ENCODE measurements around the gene KIFC1. TPM values are rescaled to one million over a fixed set of nuclear protein-coding genes. Genes with fewer than 3 reads are reported as not detected.
A peak's percentile ranks its signal among the peaks of the same experiment; 100 is the strongest.

The KIFC1 gene
- total RNA-seq, 4 donors from 2014 or later: 3.2 to 19.5 (median 9.8) TPM

GRCh38 chr6:33433544-33434191 is 42.0 kb downstream of the KIFC1 start:
- Histone ChIP-seq H3K27me3 (no peaks in the 10 kb centered on the region), H3K4me3 (no peak overlapping the region), H3K36me3 (peaks cover 45% of the 10 kb centered on the region), H3K27ac (no peak overlapping the region), H3K9me3 (no peaks in the 10 kb centered on the region), H3K4me1 (peaks cover 30% of the 10 kb centered on the region)
- TF ChIP-seq POLR2AphosphoS5 (IDR thresholded peaks at IDR 0.05) (no peak), POLR2A (IDR thresholded peaks at IDR 0.05) (no peak), CTCF (IDR thresholded peaks at IDR 0.05) (no peak), EP300 (IDR thresholded peaks at IDR 0.05) (no peak)
- peak in 1 of 2 donors; percentile 60 for DNase-seq (ENCODE audit: low spot score in 2 of 2)
- WGBS: 27% methylated on average over 14 of the region's 17 CpGs

GRCh38 chr6:33434961-33435360 is 43.3 kb downstream of the KIFC1 start:
- no peaks in the 10 kb centered on the region for H3K27me3 ChIP-seq
- WGBS: 86% methylated on average over 4 of the region's 4 CpGs
- peak in 1 of 2 donors; percentile 31 for DNase-seq (ENCODE audit: low spot score in 2 of 2)

GRCh38 chr6:33437666-33438065 is 46.0 kb downstream of the KIFC1 start:
- Histone ChIP-seq H3K36me3 (peaks cover 71% of the 10 kb centered on the region), H3K27me3 (no peaks in the 10 kb centered on the region), H3K9me3 (no peaks in the 10 kb centered on the region), H3K4me3 (no peak overlapping the region), H3K4me1 (no peaks in the 10 kb centered on the region), H3K27ac (no peak overlapping the region)
- TF ChIP-seq CTCF (IDR thresholded peaks at IDR 0.05): no peak
- no peak for TF ChIP-seq POLR2AphosphoS5 (IDR thresholded peaks at IDR 0.05)
- TF ChIP-seq EP300 (IDR thresholded peaks at IDR 0.05): no peak
- no peak for TF ChIP-seq POLR2A (IDR thresholded peaks at IDR 0.05)
- peak in 1 of 2 donors; percentile 49 for DNase-seq (ENCODE audit: low spot score in 2 of 2)
- WGBS: 87% methylated on average over 13 of the region's 18 CpGs

More at GRCh38 chr6:33434961-33435360, 43.3 kb downstream of the KIFC1 start:
- H3K4me1 ChIP-seq: peaks cover 17% of the 10 kb centered on the region
- no peak overlapping the region for H3K4me3 ChIP-seq
- peaks cover 50% of the 10 kb centered on the region for H3K36me3 ChIP-seq
- no peak for TF ChIP-seq EP300 (IDR thresholded peaks at IDR 0.05)
- no peak for TF ChIP-seq POLR2A (IDR thresholded peaks at IDR 0.05)
- TF ChIP-seq CTCF (IDR thresholded peaks at IDR 0.05): no peak
- no peak for TF ChIP-seq POLR2AphosphoS5 (IDR thresholded peaks at IDR 0.05)
- H3K9me3 ChIP-seq: no peaks in the 10 kb centered on the region
- H3K27ac ChIP-seq: no peak overlapping the region

GRCh38 chr6:33438978-33439594 is 47.5 kb downstream of the KIFC1 start:
- H3K36me3 ChIP-seq: peaks cover 80% of the 10 kb centered on the region

More at GRCh38 chr6:33438978-33439594, 47.5 kb downstream of the KIFC1 start:
- TF ChIP-seq POLR2AphosphoS5 (IDR thresholded peaks at IDR 0.05) (no peak), POLR2A (IDR thresholded peaks at IDR 0.05) (no peak), EP300 (IDR thresholded peaks at IDR 0.05) (no peak), CTCF (IDR thresholded peaks at IDR 0.05) (no peak)
- 100% methylated on average over 3 of the region's 3 CpGs for WGBS
- H3K27me3 ChIP-seq: no peaks in the 10 kb centered on the region
- no peak overlapping the region for H3K27ac ChIP-seq
- no peak for DNase-seq (ENCODE audit: low spot score in 2 of 2)
- H3K9me3 ChIP-seq: no peaks in the 10 kb centered on the region
- no peak overlapping the region for H3K4me3 ChIP-seq
- no peaks in the 10 kb centered on the region for H3K4me1 ChIP-seq

Measured in suprapubic skin (tissue), 4 donors.